Activated CD4-positive, alpha-beta T cell treated with anti-CD3 and anti-CD28 coated beads for 1 hour (primary cell): ENCODE results near the gene MAP4.
"Not testable (repeated sequence)": the region's sequence is repeated elsewhere in the genome, so short reads cannot be mapped to it uniquely, and the experiment has no call there.

Experiments
- DNase-seq: peaks from one replicate; pipeline ENCODE4 v3.0.0-alpha.2; 2020

MAP4 gene

GRCh38 chr3:48016301-48016973 lies at the start of gene MAP4:
Gene MAP4, minus strand, starts transcription at chr3:48016416. Its CDS starts 17,556 bp downstream, at chr3:47998860.
- DNase-seq: no peak

- no peak for DNase-seq
Measured at GRCh38 chr3:48065035-48065434, 48.8 kb upstream of the MAP4 start.

- no peak for DNase-seq
Measured at GRCh38 chr3:48064292-48064829, 48.1 kb upstream of the MAP4 start.

GRCh38 chr3:48061586-48061985 lies 45.4 kb upstream of the MAP4 start:
- not testable (repeated sequence) for DNase-seq

GRCh38 chr3:48058091-48058490 lies 41.9 kb upstream of the MAP4 start:
- DNase-seq: no peak

GRCh38 chr3:48057521-48057920 lies 41.3 kb upstream of the MAP4 start:
- no peak for DNase-seq

- DNase-seq: no peak
Measured at GRCh38 chr3:48047841-48048464, 31.7 kb upstream of the MAP4 start.

GRCh38 chr3:48042071-48042760 lies 26.0 kb upstream of the MAP4 start:
- DNase-seq: no peak

- no peak for DNase-seq
Measured at GRCh38 chr3:48039487-48040190, 23.4 kb upstream of the MAP4 start.

GRCh38 chr3:48038971-48039481 lies 22.8 kb upstream of the MAP4 start:
- DNase-seq: no peak

GRCh38 chr3:48034000-48034516 lies 17.8 kb upstream of the MAP4 start:
- DNase-seq: no peak

- DNase-seq: no peak
Measured at GRCh38 chr3:48030188-48030587, 14.0 kb upstream of the MAP4 start.

- DNase-seq: no peak
Measured at GRCh38 chr3:48026951-48027908, 11.0 kb upstream of the MAP4 start.

GRCh38 chr3:48026098-48026497 lies 9.9 kb upstream of the MAP4 start:
- DNase-seq: no peak

- no peak for DNase-seq
Measured at GRCh38 chr3:48024401-48024800, 8.2 kb upstream of the MAP4 start.

GRCh38 chr3:48023377-48023776 lies 7.2 kb upstream of the MAP4 start:
- no peak for DNase-seq

GRCh38 chr3:48022178-48022577 lies 6.0 kb upstream of the MAP4 start:
- no peak for DNase-seq

- no peak for DNase-seq
Measured at GRCh38 chr3:48018841-48019240, 2.6 kb upstream of the MAP4 start.

GRCh38 chr3:48015431-48016180 lies 610 bp downstream of the MAP4 start:
- no peak for DNase-seq

- no peak for DNase-seq
Measured at GRCh38 chr3:48014358-48014757, 1.9 kb downstream of the MAP4 start.
